ENCODE data around the gene RPS6KA3.

The RPS6KA3 gene

GRCh38 chrX:20143561-20143960 is 123.1 kb downstream of the RPS6KA3 start:
- Histone ChIP-seq H3K36me3 (ENCODE audit: insufficient read depth, low read length) (peaks cover 15% of the 10 kb centered on the region), H3K4me1 (ENCODE audit: insufficient read depth, low read length) (peaks cover 29% of the 10 kb centered on the region), H3K9ac (ENCODE audit: low read depth, low read length) (no peak overlapping the region), H3K79me2 (ENCODE audit: insufficient read depth, low read length) (peaks cover 30% of the 10 kb centered on the region), H3K9me3 (ENCODE audit: insufficient read depth, low read length, severe bottlenecking) (no peaks in the 10 kb centered on the region), H2AFZ (ENCODE audit: low read depth, low read length) (no peak overlapping the region), H3K27ac (ENCODE audit: low read length) (no peak overlapping the region), H4K20me1 (ENCODE audit: insufficient read depth, low read length) (peaks cover 12% of the 10 kb centered on the region), H3K27me3 (ENCODE audit: insufficient read depth, low read length, poor library complexity) (no peaks in the 10 kb centered on the region), H3K4me3 (ENCODE audit: low read depth in 1 of 2, low read length in 2 of 2) (no peak overlapping the region), H3K4me2 (ENCODE audit: insufficient read depth, low read length) (no peak overlapping the region)
- TF ChIP-seq EZH2 (IDR thresholded peaks at IDR 0.05; ENCODE audit: borderline replicate concordance, low read depth, low read length, severe bottlenecking): no peak
- DNase-seq (no peak), ATAC-seq (ENCODE audit: insufficient read depth, low read depth) (no peak)

DNA sequence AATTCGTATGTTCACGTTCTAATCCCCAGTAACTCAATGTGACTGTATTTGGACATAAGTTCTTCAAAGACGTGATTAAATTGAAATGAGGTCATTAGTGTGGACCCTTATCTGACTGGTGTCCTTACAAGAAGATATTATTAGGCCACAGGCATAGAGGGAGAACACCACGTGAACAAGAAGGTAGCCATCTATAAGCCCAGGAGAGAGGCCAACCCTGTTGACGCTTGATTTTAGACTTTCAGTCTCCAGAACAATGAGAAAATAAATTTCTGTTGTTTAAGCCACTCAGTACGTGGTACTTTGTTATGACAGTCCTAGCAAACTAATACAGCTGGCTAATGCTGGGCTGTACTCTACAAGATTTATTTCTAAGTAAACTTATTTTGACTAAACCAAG is 123.6 kb downstream of the RPS6KA3 start:
- Histone ChIP-seq H3K9me3 (ENCODE audit: insufficient read depth, low read length, severe bottlenecking) (no peaks in the 10 kb centered on the region), H3K4me1 (ENCODE audit: insufficient read depth, low read length) (peaks cover 29% of the 10 kb centered on the region), H3K4me2 (ENCODE audit: insufficient read depth, low read length) (no peak overlapping the region), H3K4me3 (ENCODE audit: low read depth in 1 of 2, low read length in 2 of 2) (no peak overlapping the region), H3K79me2 (ENCODE audit: insufficient read depth, low read length) (peaks cover 35% of the 10 kb centered on the region), H3K27me3 (ENCODE audit: insufficient read depth, low read length, poor library complexity) (no peaks in the 10 kb centered on the region), H4K20me1 (ENCODE audit: insufficient read depth, low read length) (peaks cover 15% of the 10 kb centered on the region), H3K27ac (ENCODE audit: low read length) (no peak overlapping the region), H2AFZ (ENCODE audit: low read depth, low read length) (no peak overlapping the region), H3K9ac (ENCODE audit: low read depth, low read length) (no peak overlapping the region), H3K36me3 (ENCODE audit: insufficient read depth, low read length) (peaks cover 20% of the 10 kb centered on the region)
- TF ChIP-seq, protein P1, sequence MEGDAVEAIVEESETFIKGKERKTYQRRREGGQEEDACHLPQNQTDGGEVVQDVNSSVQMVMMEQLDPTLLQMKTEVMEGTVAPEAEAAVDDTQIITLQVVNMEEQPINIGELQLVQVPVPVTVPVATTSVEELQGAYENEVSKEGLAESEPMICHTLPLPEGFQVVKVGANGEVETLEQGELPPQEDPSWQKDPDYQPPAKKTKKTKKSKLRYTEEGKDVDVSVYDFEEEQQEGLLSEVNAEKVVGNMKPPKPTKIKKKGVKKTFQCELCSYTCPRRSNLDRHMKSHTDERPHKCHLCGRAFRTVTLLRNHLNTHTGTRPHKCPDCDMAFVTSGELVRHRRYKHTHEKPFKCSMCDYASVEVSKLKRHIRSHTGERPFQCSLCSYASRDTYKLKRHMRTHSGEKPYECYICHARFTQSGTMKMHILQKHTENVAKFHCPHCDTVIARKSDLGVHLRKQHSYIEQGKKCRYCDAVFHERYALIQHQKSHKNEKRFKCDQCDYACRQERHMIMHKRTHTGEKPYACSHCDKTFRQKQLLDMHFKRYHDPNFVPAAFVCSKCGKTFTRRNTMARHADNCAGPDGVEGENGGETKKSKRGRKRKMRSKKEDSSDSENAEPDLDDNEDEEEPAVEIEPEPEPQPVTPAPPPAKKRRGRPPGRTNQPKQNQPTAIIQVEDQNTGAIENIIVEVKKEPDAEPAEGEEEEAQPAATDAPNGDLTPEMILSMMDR (IDR thresholded peaks at IDR 0.05; ENCODE audit: borderline replicate concordance, extremely low read depth, low read length, poor library complexity, severe bottlenecking): no peak
- TF ChIP-seq EZH2 (IDR thresholded peaks at IDR 0.05; ENCODE audit: borderline replicate concordance, low read depth, low read length, severe bottlenecking): no peak
- DNase-seq (no peak), ATAC-seq (ENCODE audit: insufficient read depth, low read depth) (no peak)

GRCh38 chrX:20141281-20142220 is 125.2 kb downstream of the RPS6KA3 start, which contains the start of gene EIF1AX:
TSS of gene EIF1AX (minus strand) at chrX:20141838. CDS start at chrX:20141640, 198 bp downstream.
- Histone ChIP-seq H3K4me2 (ENCODE audit: insufficient read depth, low read length) (peak within 1 kb of the TSS; percentile 81), H4K20me1 (ENCODE audit: insufficient read depth, low read length) (peaks cover 18% of the 10 kb centered on the region), H3K4me1 (ENCODE audit: insufficient read depth, low read length) (peaks cover 34% of the 10 kb centered on the region), H3K27ac (ENCODE audit: low read length) (peak within 1 kb of the TSS; percentile 81), H3K9me3 (ENCODE audit: insufficient read depth, low read length, severe bottlenecking) (no peaks in the 10 kb centered on the region), H3K9ac (ENCODE audit: low read depth, low read length) (peak within 1 kb of the TSS; percentile 86), H2AFZ (ENCODE audit: low read depth, low read length) (peak within 1 kb of the TSS; percentile 78), H3K79me2 (ENCODE audit: insufficient read depth, low read length) (peaks cover 46% of the 10 kb centered on the region), H3K27me3 (ENCODE audit: insufficient read depth, low read length, poor library complexity) (no peaks in the 10 kb centered on the region), H3K4me3 (ENCODE audit: low read depth in 1 of 2, low read length in 2 of 2) (peak within 1 kb of the TSS; percentile 84 to 92), H3K36me3 (ENCODE audit: insufficient read depth, low read length) (peaks cover 31% of the 10 kb centered on the region)
- peak; percentile 95 for ATAC-seq (ENCODE audit: insufficient read depth, low read depth)
- peak; percentile 97 for DNase-seq
- no peak for TF ChIP-seq EZH2 (IDR thresholded peaks at IDR 0.05; ENCODE audit: borderline replicate concordance, low read depth, low read length, severe bottlenecking)
- TF ChIP-seq, protein P1 (IDR thresholded peaks at IDR 0.05; ENCODE audit: borderline replicate concordance, extremely low read depth, low read length, poor library complexity, severe bottlenecking): no peak

DNA sequence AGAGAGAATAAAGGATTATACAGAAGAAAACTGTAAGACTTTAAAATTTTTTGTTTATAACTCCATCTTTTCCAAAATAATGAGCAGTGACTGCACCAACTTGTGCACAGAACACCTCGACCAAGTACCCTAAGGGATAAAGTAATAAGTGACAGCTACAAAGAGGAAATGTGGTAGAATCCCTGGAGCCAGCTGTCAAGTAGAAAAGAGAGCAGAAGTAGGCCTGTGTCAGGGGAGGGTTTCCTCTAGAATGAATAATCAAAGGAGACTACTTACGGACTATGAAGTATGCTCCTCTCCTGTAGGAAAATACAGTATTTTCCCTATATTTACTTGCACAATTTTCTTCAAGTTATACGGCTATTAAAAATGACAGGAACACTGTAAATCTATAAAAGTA is 126.3 kb downstream of the RPS6KA3 start:
- no peaks in the 10 kb centered on the region for H3K9me3 ChIP-seq (ENCODE audit: insufficient read depth, low read length, severe bottlenecking)
- peaks cover 56% of the 10 kb centered on the region for H3K79me2 ChIP-seq (ENCODE audit: insufficient read depth, low read length)
- H4K20me1 ChIP-seq (ENCODE audit: insufficient read depth, low read length): peaks cover 23% of the 10 kb centered on the region
- peak overlapping the region; percentile 84 to 92; a peak in 3 of 4 replicates for H3K4me3 ChIP-seq (ENCODE audit: low read depth in 1 of 2, low read length in 2 of 2)
- H3K36me3 ChIP-seq (ENCODE audit: insufficient read depth, low read length): peaks cover 42% of the 10 kb centered on the region
- no peak overlapping the region for H2AFZ ChIP-seq (ENCODE audit: low read depth, low read length)
- H3K4me1 ChIP-seq (ENCODE audit: insufficient read depth, low read length): peaks cover 34% of the 10 kb centered on the region
- TF ChIP-seq, protein P1 (IDR thresholded peaks at IDR 0.05; ENCODE audit: borderline replicate concordance, extremely low read depth, low read length, poor library complexity, severe bottlenecking): no peak
- TF ChIP-seq EZH2 (IDR thresholded peaks at IDR 0.05; ENCODE audit: borderline replicate concordance, low read depth, low read length, severe bottlenecking): no peak
- H3K27ac ChIP-seq (ENCODE audit: low read length): no peak overlapping the region
- H3K27me3 ChIP-seq (ENCODE audit: insufficient read depth, low read length, poor library complexity): no peaks in the 10 kb centered on the region
- ATAC-seq (ENCODE audit: insufficient read depth, low read depth) (peak; percentile 18; the same call in 1 of the 3 replicates), DNase-seq (peak; percentile 13)
- peak overlapping the region; percentile 81 for H3K4me2 ChIP-seq (ENCODE audit: insufficient read depth, low read length)
- peak overlapping the region; percentile 86 for H3K9ac ChIP-seq (ENCODE audit: low read depth, low read length)
